Naive thymus-derived CD4-positive, alpha-beta T cell (primary cell): ENCODE measurements around the gene LBHD1. TPM values are rescaled to one million over a fixed set of nuclear protein-coding genes. Genes with fewer than 3 reads are reported as not detected.

Experiments
- ATAC-seq: fragments of 150-1000 bp; cut with Tn5 transposase; 2 replicates; pipeline ENCODE4 v1.10.0; 2021; ENCODE audit warnings: mild to moderate bottlenecking, moderate library complexity
- CTCF ChIA-PET: fragments of 350-600 bp; sonication (Branson Sonifier 250); formaldehyde crosslinking; loops from one replicate; lab custom pipeline; 2021; ENCODE audit warnings: antibody characterized with exemption; lab: Charles Lee
- POLR2A ChIA-PET: fragments of 350-600 bp; sonication (Branson Sonifier 250); formaldehyde crosslinking; loops from one replicate; lab custom pipeline; 2021; ENCODE audit warnings: antibody characterized with exemption, inconsistent platforms; lab: Charles Lee
- DNase-seq, 9 donors: peaks; one replicate each; pipeline versions ENCODE4 v3.0.0 to v3.0.0-alpha.2; 2020 to 2022; ENCODE audit warnings: mixed read lengths in 1 of 9
- H3K27ac ChIP-seq: one replicate; pipeline ENCODE4 v1.7.0; 2013; ENCODE audit warnings: mild to moderate bottlenecking, low read depth, low read length, moderate library complexity
- H3K27me3 ChIP-seq, 2 donors: one replicate each; pipeline ENCODE4 v1.7.0; 2013; ENCODE audit warnings: low read length in 2 of 2, mild to moderate bottlenecking in 2 of 2, moderate library complexity in 2 of 2; ENCODE audit not compliant: control insufficient read depth in 2 of 2, insufficient read depth in 2 of 2
- H3K36me3 ChIP-seq, 3 experiments: 1 replicate in 2 of 3; 2 replicates in 1 of 3; pipeline ENCODE4 v1.7.0; 2013; ENCODE audit warnings: low read length in 3 of 3, mild to moderate bottlenecking in 3 of 3, moderate library complexity in 1 of 3; ENCODE audit not compliant: insufficient read depth in 3 of 3, control insufficient read depth in 2 of 3
- H3K4me1 ChIP-seq, 2 donors: one replicate each; pipeline ENCODE4 v1.7.0; 2013; ENCODE audit warnings: low read length in 2 of 2, mild to moderate bottlenecking in 2 of 2, moderate library complexity in 1 of 2; ENCODE audit not compliant: control insufficient read depth in 2 of 2, insufficient read depth in 2 of 2
- H3K4me3 ChIP-seq: 2 replicates; pipeline ENCODE4 v1.7.0; 2013; ENCODE audit warnings: mild to moderate bottlenecking, low read length
- H3K9me3 ChIP-seq, 3 experiments: 1 replicate in 2 of 3; 2 replicates in 1 of 3; pipeline ENCODE4 v1.7.0; 2013; ENCODE audit warnings: low read length in 3 of 3; ENCODE audit not compliant: control insufficient read depth in 2 of 3
- H3K27ac Mint-ChIP-seq, 9 donors: one replicate each; pipeline ENCODE4 v1.8.0; 2020 to 2022; ENCODE audit warnings: mixed read lengths in 9 of 9, mild to moderate bottlenecking in 8 of 9, moderate library complexity in 5 of 9, inconsistent platforms in 2 of 9
- H3K27me3 Mint-ChIP-seq, 5 donors: one replicate each; pipeline ENCODE4 v1.8.0; 2021 to 2022; ENCODE audit warnings: mixed read lengths in 5 of 5, mild to moderate bottlenecking in 1 of 5
- H3K36me3 Mint-ChIP-seq, 5 donors: one replicate each; pipeline ENCODE4 v1.8.0; 2020 to 2022; ENCODE audit warnings: mixed read lengths in 5 of 5, mild to moderate bottlenecking in 3 of 5, inconsistent platforms in 1 of 5
- H3K4me1 Mint-ChIP-seq, 7 donors: one replicate each; pipeline ENCODE4 v1.8.0; 2020 to 2022; ENCODE audit warnings: mixed read lengths in 7 of 7, mild to moderate bottlenecking in 3 of 7, inconsistent platforms in 1 of 7
- H3K4me3 Mint-ChIP-seq, 10 donors: one replicate each; pipeline ENCODE4 v1.8.0; 2020 to 2022; ENCODE audit warnings: mild to moderate bottlenecking in 10 of 10, mixed read lengths in 10 of 10, moderate library complexity in 6 of 10, inconsistent platforms in 2 of 10
- H3K9me3 Mint-ChIP-seq, 11 donors: one replicate each; pipeline ENCODE4 v1.8.0; 2020 to 2022; ENCODE audit warnings: mixed read lengths in 11 of 11, mild to moderate bottlenecking in 4 of 11, inconsistent platforms in 1 of 11, moderate library complexity in 1 of 11
- intact Hi-C, 2 donors: fragments of 100-400 bp; cut with micrococcal nuclease; formaldehyde crosslinking; loops; one replicate each; pipeline ENCODE4 v1.15.1; 2023
- polyA plus RNA-seq, 2 donors: library from polyadenylated mRNA; unstranded; fragments of 300-500 nt; fragmentation: Illumina TruSeq; gene quantifications; one replicate each; pipeline ENCODE4 v1.2.3, GENCODE V29; 2021
- total RNA-seq, 6 experiments: library from RNA in 5 of 6; stranded (reverse) in 5 of 6; gene quantifications; 1 replicate in 5 of 6; 2 replicates in 1 of 6; pipeline ENCODE4 v1.2.3 and lab custom pipeline; 2021 to 2026

The LBHD1 gene
- total and polyA plus RNA-seq, 7 experiments from 2014 or later = 3.5 to 26.4 (median 18.6) TPM

DNA sequence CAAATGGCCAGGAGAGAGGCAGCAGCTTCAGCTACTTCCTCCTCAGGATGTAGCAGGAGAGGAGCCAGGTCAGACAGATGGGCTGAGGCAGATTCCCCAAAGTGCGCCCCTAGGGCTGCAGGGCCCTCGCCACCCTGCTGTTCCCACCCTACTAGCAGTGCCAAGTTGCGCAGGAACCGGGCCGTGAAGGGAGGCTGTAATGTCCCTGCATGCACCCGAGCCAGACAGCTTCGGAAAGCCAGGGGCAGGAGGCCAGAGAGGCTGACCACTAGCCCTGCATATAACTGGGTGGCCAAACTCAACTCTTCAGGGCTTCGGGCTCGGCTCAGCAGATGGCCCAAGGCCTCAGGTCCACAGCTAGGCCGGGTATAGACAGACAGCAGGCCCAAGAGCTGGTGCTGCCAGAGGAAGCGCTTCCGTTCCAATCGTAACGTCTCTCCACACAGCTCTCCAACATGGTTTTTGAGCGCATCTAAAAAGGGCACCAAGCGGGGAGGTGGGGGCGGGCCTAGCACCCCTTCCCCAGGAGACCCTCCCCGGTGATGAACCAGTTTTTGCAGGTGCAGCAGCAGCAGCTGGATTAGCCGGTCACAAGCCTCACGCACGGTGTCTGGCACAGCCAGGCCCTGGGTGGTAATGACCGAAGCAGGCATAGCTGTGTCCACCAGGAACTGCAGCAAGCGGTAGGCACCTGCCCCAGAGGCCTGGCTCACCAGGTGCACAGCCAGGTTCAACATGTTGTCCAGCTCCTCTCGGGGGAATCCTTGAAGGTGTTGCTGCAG, 23.7 kb downstream of the LBHD1 start:
- Mint-ChIP-seq H3K27ac (no peak overlapping the region), H3K27me3 (no peaks in the 10 kb centered on the region), H3K36me3 (peaks cover 0 to 17% (median 0%) of the 10 kb centered on the region in 5 donors), H3K4me3 (no peak overlapping the region), H3K9me3 (peaks cover 0 to 2% (median 0%) of the 10 kb centered on the region in 11 donors), H3K4me1 (peaks cover 14 to 47% (median 44%) of the 10 kb centered on the region in 7 donors)
- H3K36me3 ChIP-seq = peaks cover 0 to 39% (median 3%) of the 10 kb centered on the region in 3 experiments
- H3K9me3 ChIP-seq = no peaks in the 10 kb centered on the region
- intact Hi-C loops = no loop called here
- H3K4me1 ChIP-seq = peaks cover 19 to 33% of the 10 kb centered on the region in 2 donors
- DNase-seq (no peak), ATAC-seq (no peak)
- no peak overlapping the region for H3K27ac ChIP-seq
- ChIA-PET CTCF (interaction anchor here (0.8 to 2.2 kb wide), 5 partner anchors 11 to 58 kb away, joined by 3 to 6 read pairs (median 3); partner anchors contain the start of genes C11orf98, CSKMT, EML3 and ROM1), POLR2A (interaction anchor here (0.7 to 21.6 kb wide), 12 partner anchors 10 to 193 kb away, joined by 3 to 332 read pairs (median 10); partner anchors contain the start of genes B3GAT3, BSCL2, C11orf98 and CSKMT)
- H3K4me3 ChIP-seq = no peak overlapping the region
- no peaks in the 10 kb centered on the region for H3K27me3 ChIP-seq

DNA sequence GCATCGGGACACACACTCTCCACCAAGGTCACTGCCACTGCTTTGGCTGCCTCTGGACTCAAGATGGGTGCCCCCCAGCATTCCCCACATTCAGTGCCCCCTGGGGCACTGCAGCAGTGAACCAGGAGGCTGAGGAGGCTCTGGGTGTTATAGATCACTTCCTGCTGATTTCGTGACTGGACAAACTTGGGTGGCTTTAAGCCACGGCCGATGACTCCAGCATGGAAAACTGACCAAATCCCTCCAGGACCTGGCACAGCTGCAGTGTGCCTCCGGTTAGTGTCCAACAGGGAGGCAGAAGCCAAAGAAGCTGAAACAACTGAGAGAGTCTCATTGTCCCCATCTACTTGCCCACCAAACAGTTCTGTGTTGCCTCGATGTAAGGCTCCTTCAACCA, 24.5 kb downstream of the LBHD1 start:
- CTCF ChIA-PET = interaction anchor here (0.8 to 2.2 kb wide), 4 partner anchors 10 to 58 kb away, joined by 3 to 6 read pairs (median 4); partner anchors contain the start of genes EML3 and ROM1
- peaks cover 12 to 47% (median 42%) of the 10 kb centered on the region in 7 donors for H3K4me1 Mint-ChIP-seq

DNA sequence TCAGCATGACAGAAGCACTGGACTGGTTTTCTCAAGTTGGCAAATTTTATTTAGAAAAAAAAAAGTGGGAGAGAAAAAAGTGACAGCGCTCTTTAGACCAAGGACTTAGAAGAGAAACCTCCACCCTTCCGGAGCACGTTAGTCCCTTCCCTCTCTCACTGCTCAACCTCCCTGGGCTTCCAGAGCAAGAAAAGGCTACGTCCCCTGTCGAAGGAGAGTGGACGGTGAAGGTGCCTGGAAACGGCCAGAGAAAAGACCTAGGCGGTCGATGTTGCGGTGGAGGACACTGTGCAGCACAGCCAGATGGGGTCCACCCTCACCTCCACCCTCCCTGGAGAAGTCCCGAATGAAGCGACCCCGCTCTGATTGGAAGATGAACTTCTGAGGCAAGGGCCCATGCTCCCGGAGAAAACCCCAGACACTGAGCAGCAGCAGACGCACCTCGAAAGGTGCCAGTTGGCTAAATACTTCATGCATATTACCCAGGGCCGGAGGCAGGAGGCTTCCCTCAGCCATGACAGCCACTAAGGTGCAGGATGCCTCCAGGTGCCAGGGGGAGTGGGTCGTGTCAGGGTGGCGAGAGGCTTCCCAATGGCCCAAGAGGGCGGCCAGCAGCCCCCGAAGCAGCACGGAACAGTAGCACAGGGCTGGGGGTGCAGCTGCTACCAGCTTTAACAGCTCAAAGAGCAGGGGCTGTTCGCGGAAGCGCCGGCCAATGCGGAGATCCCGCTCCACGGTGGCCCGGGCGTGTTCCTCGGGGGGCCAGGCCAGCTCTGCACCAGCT, 25.1 kb downstream of the LBHD1 start:
- peak overlapping the region; percentile 84 for H3K4me3 ChIP-seq
- ChIA-PET CTCF (interaction anchor here (1.0 to 2.2 kb wide), 3 partner anchors 8 to 34 kb away, joined by 4 to 6 read pairs (median 5); partner anchors contain the start of genes EML3 and ROM1), POLR2A (interaction anchor here (0.6 to 21.6 kb wide), 22 partner anchors 8 to 209 kb away, joined by 3 to 332 read pairs (median 6); partner anchors contain the start of genes B3GAT3, BSCL2, C11orf98 and CSKMT)
- peak overlapping the region; percentile 94 to 99 (median 98) for H3K4me3 Mint-ChIP-seq
- no peaks in the 10 kb centered on the region for H3K27me3 ChIP-seq
- peaks cover 0 to 21% (median 0%) of the 10 kb centered on the region in 5 donors for H3K36me3 Mint-ChIP-seq
- no peaks in the 10 kb centered on the region for H3K9me3 ChIP-seq
- ATAC-seq (no peak), DNase-seq (no peak)
- peaks cover 13 to 28% of the 10 kb centered on the region in 2 donors for H3K4me1 ChIP-seq
- intact Hi-C loops = loop anchor here (1.0 to 2.0 kb wide), 11 partner anchors 18 to 80 kb away; partner anchors contain the start of genes C11orf98 (in 2 of the 2), CSKMT (in 2 of the 2), EML3 (in 2 of the 2) and HNRNPUL2 (in 2 of the 2)
- H3K36me3 ChIP-seq = peaks cover 0 to 37% (median 4%) of the 10 kb centered on the region in 3 experiments
- peak overlapping the region; percentile 97 for H3K27ac ChIP-seq
- no peaks in the 10 kb centered on the region for H3K9me3 Mint-ChIP-seq
- peak overlapping the region; percentile 92 to 98 (median 96) for H3K27ac Mint-ChIP-seq
- no peaks in the 10 kb centered on the region for H3K27me3 Mint-ChIP-seq
- peaks cover 6 to 44% (median 36%) of the 10 kb centered on the region in 7 donors for H3K4me1 Mint-ChIP-seq

More for the DNA sequence above, 24.5 kb downstream of the LBHD1 start:
- Histone ChIP-seq H3K27ac (no peak overlapping the region), H3K27me3 (no peaks in the 10 kb centered on the region), H3K4me3 (no peak overlapping the region), H3K4me1 (peaks cover 18 to 33% of the 10 kb centered on the region in 2 donors), H3K9me3 (no peaks in the 10 kb centered on the region), H3K36me3 (peaks cover 0 to 37% (median 4%) of the 10 kb centered on the region in 3 experiments)
- H3K36me3 Mint-ChIP-seq = peaks cover 0 to 20% (median 0%) of the 10 kb centered on the region in 5 donors
- peak overlapping the region in 1 of 10 donors; percentile 12 for H3K4me3 Mint-ChIP-seq
- intact Hi-C loops = loop anchor here in 1 of 2 donors (2.0 kb wide), 4 partner anchors 17 to 55 kb away; partner anchors contain the start of genes C11orf98, CSKMT, EML3 and MTA2
- DNase-seq = no peak
- H3K27ac Mint-ChIP-seq = peak overlapping the region in 1 of 9 donors; percentile 48
- no peak for ATAC-seq
- no peaks in the 10 kb centered on the region for H3K9me3 Mint-ChIP-seq
- POLR2A ChIA-PET = interaction anchor here (0.7 to 21.6 kb wide), 10 partner anchors 12 to 60 kb away, joined by 3 to 332 read pairs (median 18); partner anchors contain the start of genes BSCL2, C11orf98, CSKMT and GNG3
- H3K27me3 Mint-ChIP-seq = no peaks in the 10 kb centered on the region

DNA sequence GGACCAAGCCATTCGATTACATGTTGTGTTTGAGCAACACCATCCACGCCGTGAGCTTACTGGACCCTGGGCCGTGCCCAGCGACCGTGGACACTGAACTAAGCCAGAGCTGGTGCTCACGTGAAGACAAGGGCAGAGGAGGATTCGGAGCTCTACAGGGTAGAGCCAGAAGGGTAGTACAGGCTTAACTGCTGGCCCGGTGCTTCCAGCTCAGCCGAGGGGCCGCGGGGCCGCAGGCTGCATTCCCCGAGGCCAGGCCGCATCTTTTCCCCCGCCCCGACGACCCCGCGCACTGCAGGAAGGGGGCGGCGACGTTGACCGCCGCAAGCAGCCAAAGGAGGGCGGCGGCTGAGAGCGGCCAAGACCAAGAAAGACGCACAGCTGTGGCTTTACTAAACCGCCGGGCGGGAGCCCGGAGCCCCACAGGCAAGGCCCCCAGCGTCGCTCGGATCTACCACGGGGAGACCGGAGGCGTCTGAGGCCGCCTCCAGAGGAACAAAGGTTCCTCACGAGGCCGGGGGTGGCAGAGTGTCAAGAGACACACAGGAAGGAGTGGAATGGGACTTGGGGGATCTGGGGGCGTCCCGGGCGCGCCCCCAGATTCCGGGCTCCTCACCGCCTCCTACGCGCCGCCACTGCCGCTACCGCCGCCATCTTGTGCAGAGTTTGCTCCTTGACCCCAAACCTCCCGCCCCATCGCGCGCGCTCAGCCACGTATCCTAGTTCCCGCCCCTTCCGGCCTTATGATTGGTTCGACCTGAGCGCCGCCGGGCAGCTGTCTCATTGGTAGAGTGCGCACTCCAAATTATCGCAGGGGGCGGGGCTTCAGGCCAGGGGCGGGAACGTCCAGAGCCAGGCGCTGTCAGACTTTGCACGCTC, 25.9 kb downstream of the LBHD1 start, which contains the start of gene GANAB:
TSS of gene GANAB (minus strand) at position 668 of the 879 bp plus-strand sequence. CDS start at position 654, 14 bp downstream.
- ATAC-seq (peak; percentile 99), DNase-seq (peak; percentile 89 to 99 (median 97))
- H3K27ac ChIP-seq = peak within 1 kb of the TSS; percentile 97
- peaks cover 0 to 37% (median 4%) of the 10 kb centered on the region in 3 experiments for H3K36me3 ChIP-seq
- Mint-ChIP-seq H3K36me3 (peaks cover 0 to 21% (median 0%) of the 10 kb centered on the region in 5 donors), H3K9me3 (no peaks in the 10 kb centered on the region), H3K27ac (peak within 1 kb of the TSS; percentile 92 to 98 (median 96)), H3K4me1 (peaks cover 6 to 44% (median 37%) of the 10 kb centered on the region in 7 donors), H3K4me3 (peak within 1 kb of the TSS; percentile 94 to 99 (median 98)), H3K27me3 (no peaks in the 10 kb centered on the region)
- ChIA-PET CTCF (interaction anchor here (0.7 to 1.0 kb wide), 3 partner anchors 9 to 23 kb away, joined by 3 to 4 read pairs (median 3); partner anchors contain the start of genes C11orf98 and CSKMT), POLR2A (interaction anchor here (0.6 to 21.6 kb wide), 27 partner anchors 9 to 1621 kb away, joined by 3 to 332 read pairs (median 5); partner anchors contain the start of genes B3GAT3, BSCL2, C11orf98 and CSKMT)
- intact Hi-C loops = loop anchor here (1.0 to 2.0 kb wide), 12 partner anchors 7 to 81 kb away; partner anchors contain the start of genes C11orf98 (in 2 of the 2), CSKMT (in 2 of the 2), EML3 (in 2 of the 2) and HNRNPUL2 (in 2 of the 2)
- no peaks in the 10 kb centered on the region for H3K9me3 ChIP-seq
- no peaks in the 10 kb centered on the region for H3K27me3 ChIP-seq
- peak within 1 kb of the TSS; percentile 84 for H3K4me3 ChIP-seq
- peaks cover 6 to 25% of the 10 kb centered on the region in 2 donors for H3K4me1 ChIP-seq

DNA sequence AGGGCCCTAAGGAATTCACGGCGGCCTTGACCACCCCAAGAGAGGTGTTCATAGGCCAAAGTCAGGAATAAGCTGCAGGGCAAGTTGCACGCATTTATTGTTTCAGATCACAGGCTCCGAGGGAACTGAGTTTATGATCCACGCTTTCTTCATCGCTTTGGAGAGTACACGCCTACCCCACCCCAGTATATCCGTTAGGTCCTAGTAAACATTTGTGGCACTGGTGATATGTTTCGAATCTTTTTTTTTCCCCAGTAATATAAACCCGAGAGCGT, 26.5 kb downstream of the LBHD1 start:
- peak overlapping the region; percentile 94 to 99 (median 98) for H3K4me3 Mint-ChIP-seq
- Histone ChIP-seq H3K4me3 (peak overlapping the region; percentile 84), H3K27ac (peak overlapping the region; percentile 97), H3K9me3 (no peaks in the 10 kb centered on the region), H3K27me3 (no peaks in the 10 kb centered on the region), H3K4me1 (peaks cover 6 to 30% of the 10 kb centered on the region in 2 donors), H3K36me3 (peaks cover 0 to 37% (median 4%) of the 10 kb centered on the region in 3 experiments)
- H3K36me3 Mint-ChIP-seq = peaks cover 0 to 23% (median 4%) of the 10 kb centered on the region in 5 donors
- H3K4me1 Mint-ChIP-seq = peaks cover 10 to 46% (median 40%) of the 10 kb centered on the region in 7 donors
- no peaks in the 10 kb centered on the region for H3K27me3 Mint-ChIP-seq
- intact Hi-C loops = loop anchor here in 1 of 2 donors (1.0 kb wide), 1 partner anchor 8 kb away; the partner anchor contains the start of gene INTS5
- ChIA-PET CTCF (interaction anchor here (0.7 to 0.8 kb wide), 3 partner anchors 19 to 211 kb away, joined by 3 read pairs; partner anchors contain the start of genes C11orf98 and CSKMT), POLR2A (interaction anchor here (0.6 to 21.6 kb wide), 21 partner anchors 9 to 1622 kb away, joined by 3 to 332 read pairs (median 7); partner anchors contain the start of genes B3GAT3, BSCL2, C11orf98 and CSKMT)
- H3K27ac Mint-ChIP-seq = peak overlapping the region; percentile 92 to 98 (median 96)
- DNase-seq (peak in 1 of 9 donors; percentile 23), ATAC-seq (no peak)
- H3K9me3 Mint-ChIP-seq = peaks cover 0 to 2% (median 0%) of the 10 kb centered on the region in 11 donors
